LHCN-M2 (cell line): ENCODE measurements around the gene FRMD4A. TPM values are rescaled to one million over a fixed set of nuclear protein-coding genes. Genes with fewer than 3 reads are reported as not detected.
"Not testable (repeated sequence)": the region's sequence is repeated elsewhere in the genome, so short reads cannot be mapped to it uniquely, and the experiment has no call there.

Experiments used
- DNase-seq: peaks from one replicate; pipeline ENCODE4 v3.0.0-alpha.2; 2012; ENCODE audit warnings: low read depth
- total RNA-seq: library from RNA; depleted of rRNA; stranded (reverse); fragments of >200 nt; gene quantifications from 2 replicates; pipeline ENCODE4 v1.2.3, GENCODE V29; 2014

The FRMD4A gene
- total RNA-seq, 1 experiment from 2014 or later, result 34.8 TPM

DNA sequence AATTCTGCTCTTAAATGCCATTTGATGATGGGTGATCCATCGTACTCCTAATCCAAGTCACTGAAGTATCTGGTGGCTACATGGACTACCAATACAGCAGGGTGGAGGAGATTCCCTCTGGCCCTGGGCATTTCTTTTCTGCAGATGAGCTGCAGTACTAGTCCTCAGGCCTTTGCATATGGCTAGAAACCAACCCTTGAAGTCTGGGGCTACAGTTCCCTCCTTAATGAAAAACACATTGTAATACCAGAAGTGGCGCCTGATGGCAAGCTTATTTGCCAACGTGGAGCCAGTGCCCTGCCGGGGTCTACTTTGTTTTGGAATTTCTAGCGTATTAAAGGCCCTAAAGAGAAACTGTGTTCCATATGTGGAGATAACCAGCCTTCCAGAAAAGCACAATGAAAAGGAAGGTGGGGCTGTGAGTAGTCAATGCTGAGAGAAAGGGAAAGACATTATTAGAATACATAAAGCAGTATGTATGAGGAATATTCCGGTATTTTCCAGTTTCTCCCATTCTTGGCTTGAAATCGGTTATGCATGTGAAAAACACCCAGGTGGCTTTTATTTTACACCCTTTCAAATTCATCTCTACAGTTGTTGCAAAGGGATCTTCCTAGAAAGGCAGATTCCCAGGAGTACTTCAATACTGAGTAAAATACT is 375.2 kb downstream of the FRMD4A start:
- no peak for DNase-seq

GRCh38 chr10:13954195-13954594 is 376.5 kb downstream of the FRMD4A start:
- not testable (repeated sequence) for DNase-seq

- DNase-seq, result peak; percentile 61
Measured at GRCh38 chr10:13953371-13953770, 377.4 kb downstream of the FRMD4A start.

- peak; percentile 20 for DNase-seq
Measured at GRCh38 chr10:13950543-13950939, 380.2 kb downstream of the FRMD4A start.

- DNase-seq, result peak; percentile 96
Measured at GRCh38 chr10:13949844-13950542, 380.7 kb downstream of the FRMD4A start.

DNA sequence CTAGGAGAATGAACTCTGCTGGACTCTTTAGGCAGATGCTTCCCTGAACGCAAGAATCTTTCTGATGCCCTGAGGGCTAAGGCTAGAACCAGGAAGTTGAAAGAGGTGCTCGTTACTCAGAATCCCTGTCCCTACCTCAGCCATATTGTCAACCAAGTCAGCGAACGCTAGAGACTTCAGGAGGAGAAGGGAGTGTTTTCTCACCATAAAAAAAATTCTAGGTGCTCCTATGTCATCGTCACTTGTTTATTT is 384.6 kb downstream of the FRMD4A start:
- no peak for DNase-seq

DNA sequence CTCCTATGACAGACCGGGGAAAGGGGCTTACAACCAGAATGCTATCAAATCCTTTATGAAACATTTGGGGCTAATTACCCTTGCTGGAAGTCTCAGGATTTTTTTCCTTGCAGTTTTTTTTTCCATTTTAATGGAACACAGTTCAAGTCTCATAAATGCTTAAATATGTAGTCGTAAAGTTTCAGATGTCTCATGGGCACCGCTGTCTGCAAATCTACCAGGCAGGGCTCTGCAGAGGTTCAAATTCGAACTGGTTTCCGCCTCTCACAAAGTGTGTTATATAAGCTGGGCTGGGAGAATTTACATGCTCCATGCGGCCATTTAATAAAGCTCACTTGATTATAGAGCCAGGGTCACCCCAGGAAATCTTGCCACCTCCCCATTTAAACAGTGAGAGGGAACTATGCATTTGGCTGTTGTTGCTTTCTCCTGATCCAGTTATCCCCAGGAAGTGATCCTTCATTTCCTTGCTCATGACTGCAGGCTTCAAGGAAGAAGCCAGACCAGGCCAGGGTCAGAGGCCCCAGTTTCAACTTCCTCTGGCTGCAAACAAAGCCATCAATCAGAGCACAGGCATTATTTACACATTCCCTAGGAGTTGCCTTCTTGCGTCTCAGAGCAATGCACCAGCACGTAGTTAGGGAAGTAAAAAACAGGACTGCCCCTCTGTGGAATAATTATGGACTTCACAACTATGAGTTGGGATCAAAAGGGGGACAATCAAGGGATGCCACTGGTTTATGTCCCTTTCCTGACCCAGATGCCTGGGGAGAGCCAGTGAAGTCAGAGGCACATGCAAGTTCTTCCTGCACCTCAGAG is 385.1 kb downstream of the FRMD4A start:
- no peak for DNase-seq

DNA sequence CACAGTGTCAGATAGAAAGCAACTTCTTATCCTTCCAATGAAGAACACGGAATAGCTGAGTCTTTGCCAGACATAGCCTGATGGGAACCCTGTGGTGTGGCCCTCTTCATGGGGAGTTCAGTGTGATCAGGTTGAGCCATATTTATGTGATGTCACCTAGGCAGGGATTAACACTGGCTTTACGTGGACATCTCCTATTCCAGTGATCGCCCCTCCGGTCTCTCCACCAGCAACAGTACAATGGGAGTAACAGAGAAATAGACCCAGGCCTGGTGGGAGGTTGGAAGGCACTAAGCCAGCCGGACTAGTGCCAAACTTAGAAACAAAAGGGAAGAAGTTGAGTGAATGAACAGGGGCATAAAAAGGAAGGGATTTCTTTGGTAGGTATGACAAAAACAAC is 385.9 kb downstream of the FRMD4A start:
- DNase-seq, result no peak

GRCh38 chr10:13943735-13944398 is 386.9 kb downstream of the FRMD4A start:
- no peak for DNase-seq

GRCh38 chr10:13942035-13942434 is 388.7 kb downstream of the FRMD4A start:
- no peak for DNase-seq

DNA sequence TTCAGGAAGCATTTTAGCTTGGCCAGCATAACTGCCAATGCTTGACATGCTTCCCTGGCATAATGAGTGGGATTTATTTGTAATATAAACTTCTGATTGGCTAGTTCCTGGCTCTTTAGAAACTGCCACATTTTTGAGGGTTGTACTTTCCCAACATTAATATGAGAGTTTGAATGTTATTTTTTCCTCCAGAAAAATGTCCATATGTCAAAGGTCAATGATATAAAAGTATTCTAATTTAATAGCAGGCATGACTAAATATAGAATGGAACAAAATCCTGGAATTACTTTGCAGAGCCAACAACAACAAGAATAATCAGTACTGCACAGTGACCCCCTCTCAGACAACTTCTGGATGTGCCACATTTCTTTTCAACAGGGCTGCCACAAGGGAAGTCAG is 391.3 kb downstream of the FRMD4A start:
- DNase-seq, result peak; percentile 78

DNA sequence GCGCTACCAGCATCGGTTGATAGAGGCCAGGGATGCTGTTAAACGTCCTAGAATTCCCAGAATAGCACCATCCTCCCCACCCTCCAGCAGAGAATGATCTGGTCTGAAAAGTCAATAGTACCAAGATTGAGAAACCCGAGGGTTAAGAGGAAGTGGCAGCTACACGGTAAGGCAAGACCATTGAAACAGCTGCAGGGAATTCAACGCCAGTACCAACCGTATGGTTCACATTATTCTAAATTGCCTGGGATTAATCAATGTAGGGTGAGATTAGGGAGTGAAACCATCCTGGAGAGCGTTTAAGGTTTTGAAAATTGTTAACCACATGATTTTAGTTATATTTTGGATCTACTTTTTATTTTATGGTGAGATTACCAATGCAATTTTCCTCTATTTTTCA is 391.8 kb downstream of the FRMD4A start:
- DNase-seq, result peak; percentile 56

GRCh38 chr10:13936826-13937225 is 393.9 kb downstream of the FRMD4A start:
- no peak for DNase-seq

GRCh38 chr10:13930120-13930519 is 400.6 kb downstream of the FRMD4A start:
- DNase-seq, result no peak

- no peak for DNase-seq
Measured at GRCh38 chr10:13928451-13928850, 402.3 kb downstream of the FRMD4A start.

DNA sequence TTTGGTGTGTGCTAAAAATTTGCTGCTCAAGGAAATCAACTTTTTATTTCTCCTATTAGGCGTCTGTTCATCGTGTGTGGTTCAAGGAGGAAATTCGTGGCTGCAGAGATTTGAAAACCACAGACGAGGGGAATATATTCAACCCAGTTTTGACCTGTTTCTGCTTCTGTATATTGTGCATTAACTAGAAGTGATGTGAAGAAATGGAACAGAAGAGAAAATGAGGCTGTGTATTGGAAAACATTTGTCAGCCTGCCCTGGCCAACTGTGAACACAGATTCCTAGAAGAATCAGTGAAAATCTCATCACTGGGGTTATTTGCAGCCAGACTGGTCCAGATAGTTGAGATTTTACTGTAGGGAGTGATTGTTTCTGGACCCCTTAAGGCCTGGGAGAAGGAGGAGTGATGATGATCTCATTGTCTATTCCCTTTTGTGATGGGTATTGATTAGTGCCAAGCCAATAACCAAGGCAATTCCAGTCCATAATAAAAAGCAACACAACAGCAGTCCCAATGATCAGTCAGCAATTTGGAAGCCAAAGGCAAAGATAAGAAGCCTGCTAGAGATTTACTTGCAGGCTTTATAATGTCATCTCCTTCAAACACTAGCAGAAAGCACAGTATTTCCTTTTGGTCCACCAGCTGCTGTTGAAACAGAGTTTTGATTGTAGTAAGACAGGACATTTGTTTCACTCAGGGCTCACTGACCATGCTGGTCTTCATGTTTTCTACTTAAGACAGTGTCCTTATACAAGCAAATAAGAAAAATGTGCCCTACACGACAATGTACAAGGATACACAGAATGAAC is 404.5 kb downstream of the FRMD4A start:
- DNase-seq, result no peak

- DNase-seq, result peak; percentile 94
Measured at GRCh38 chr10:13924040-13924725, 406.5 kb downstream of the FRMD4A start.

DNA sequence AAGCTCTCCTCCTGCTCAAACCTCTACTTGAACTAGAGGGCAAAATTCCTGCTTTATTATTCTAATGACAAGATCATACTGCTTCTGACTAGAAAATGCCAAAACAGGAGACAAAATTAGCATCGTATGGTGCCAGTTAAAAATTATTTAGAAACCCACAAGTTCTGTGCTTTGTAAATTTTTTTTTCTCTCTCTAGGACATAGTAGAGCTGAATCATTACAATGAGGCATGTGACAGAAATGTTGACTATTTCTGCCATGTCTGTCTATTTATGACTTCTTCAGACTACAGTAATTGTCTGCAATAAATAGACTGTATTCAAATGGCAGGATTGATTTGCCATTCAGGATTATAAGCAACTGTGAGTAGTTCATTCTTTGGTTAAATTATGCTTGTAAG is 408.1 kb downstream of the FRMD4A start:
- DNase-seq, result peak; percentile 65

GRCh38 chr10:13921941-13922340 is 408.8 kb downstream of the FRMD4A start:
- no peak for DNase-seq

GRCh38 chr10:13921131-13921530 is 409.6 kb downstream of the FRMD4A start:
- DNase-seq, result peak; percentile 28

DNA sequence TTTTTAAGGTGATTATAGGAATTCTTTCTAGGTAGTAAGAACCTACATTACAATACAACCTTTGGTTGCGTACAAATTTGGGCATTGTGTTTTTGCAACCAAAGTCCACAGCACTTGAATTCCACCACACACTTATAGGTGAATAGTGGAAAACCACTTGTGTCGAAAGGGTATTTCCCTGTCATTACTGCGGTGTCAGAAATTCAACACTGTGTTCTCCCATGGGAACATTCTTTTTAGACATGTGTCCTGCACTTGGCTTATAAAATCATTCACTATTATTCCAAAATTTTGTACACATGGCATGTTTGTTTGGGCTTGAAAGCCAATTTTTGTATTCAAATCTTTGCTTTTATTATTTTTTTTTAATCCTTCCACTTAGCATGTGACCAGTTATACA is 410.3 kb downstream of the FRMD4A start:
- DNase-seq, result no peak
